Activated CD4-positive, alpha-beta T cell treated with anti-CD3 and anti-CD28 coated beads for 36 hours (primary cell): ENCODE data around the gene CMSS1. TPM values are rescaled to one million over a fixed set of nuclear protein-coding genes. Genes with fewer than 3 reads are reported as not detected.
A peak's percentile ranks its signal among the peaks of the same experiment; 100 is the strongest.

ENCODE experiments used
- ATAC-seq: fragments of 200-7000 bp; cut with Tn5 transposase; one replicate; pipeline ENCODE4 v1.10.0; 2021; ENCODE audit warnings: mild to moderate bottlenecking, moderate library complexity
- CTCF ChIA-PET: fragments of 350-600 bp; sonication (Branson Sonifier 250); formaldehyde crosslinking; loops from one replicate; lab custom pipeline; 2021; ENCODE audit warnings: antibody characterized with exemption; lab: Charles Lee
- POLR2A ChIA-PET: fragments of 350-600 bp; sonication (Branson Sonifier 250); formaldehyde crosslinking; loops from one replicate; lab custom pipeline; 2021; ENCODE audit warnings: antibody characterized with exemption, inconsistent platforms; lab: Charles Lee
- DNase-seq: peaks from one replicate; pipeline ENCODE4 v3.0.0-alpha.2; 2020
- H3K27ac Mint-ChIP-seq: one replicate; pipeline ENCODE4 v1.8.0; 2021; ENCODE audit warnings: mixed read lengths
- H3K27me3 Mint-ChIP-seq: one replicate; pipeline ENCODE4 v1.8.0; 2021; ENCODE audit warnings: mixed read lengths
- H3K36me3 Mint-ChIP-seq: one replicate; pipeline ENCODE4 v1.8.0; 2021; ENCODE audit warnings: low read depth, mixed read lengths
- H3K4me1 Mint-ChIP-seq: one replicate; pipeline ENCODE4 v1.8.0; 2021; ENCODE audit warnings: mixed read lengths
- H3K4me3 Mint-ChIP-seq: one replicate; pipeline ENCODE4 v1.8.0; 2021; ENCODE audit warnings: mild to moderate bottlenecking, moderate library complexity, mixed read lengths
- H3K9me3 Mint-ChIP-seq: one replicate; pipeline ENCODE4 v1.8.0; 2021; ENCODE audit warnings: low read depth, mixed read lengths
- intact Hi-C, 2 experiments: fragments of 100-400 bp; cut with DNase I in 1 of 2; cut with micrococcal nuclease in 1 of 2; formaldehyde crosslinking; loops; one replicate each; pipeline versions ENCODE4 v1.14.2 to v1.15.1; 2022 to 2024; cut with DNase I, micrococcal nuclease
- total RNA-seq, 2 experiments: library from RNA; stranded (reverse); gene quantifications; one replicate each; pipeline ENCODE4 v1.2.3, GENCODE V29; 2021

Gene CMSS1
- total RNA-seq, 2 experiments from 2014 or later = 94.0 to 96.3 TPM

- Mint-ChIP-seq H3K4me3 (peak overlapping the region; percentile 65), H3K27ac (no peak overlapping the region), H3K4me1 (peaks cover 21% of the 10 kb centered on the region), H3K9me3 (no peaks in the 10 kb centered on the region), H3K27me3 (peaks cover 4% of the 10 kb centered on the region), H3K36me3 (no peaks in the 10 kb centered on the region)
- peak; percentile 79 for DNase-seq
- ChIA-PET CTCF (no interaction called here), POLR2A (no interaction called here)
- intact Hi-C loops = loop anchor here in 1 of 2 experiments (1.0 kb wide), 1 partner anchor 58 kb away; no protein-coding TSS in a partner anchor
- peak; percentile 93 for ATAC-seq
Observed at GRCh38 chr3:99875929-99876841, 58.5 kb downstream of the CMSS1 start.

- H3K27me3 Mint-ChIP-seq = peaks cover 4% of the 10 kb centered on the region
- H3K4me3 Mint-ChIP-seq = no peak overlapping the region
- DNase-seq = no peak
- no peaks in the 10 kb centered on the region for H3K9me3 Mint-ChIP-seq
- H3K36me3 Mint-ChIP-seq = no peaks in the 10 kb centered on the region
- no peak overlapping the region for H3K27ac Mint-ChIP-seq
- intact Hi-C loops = no loop called here
- POLR2A ChIA-PET = no interaction called here
- CTCF ChIA-PET = interaction anchor here (1.2 kb wide), 1 partner anchor 46 kb away, joined by 3 read pairs; no protein-coding TSS in a partner anchor
- ATAC-seq = no peak
- H3K4me1 Mint-ChIP-seq = peaks cover 21% of the 10 kb centered on the region
Observed at GRCh38 chr3:99877031-99877579, 59.4 kb downstream of the CMSS1 start.

GRCh38 chr3:99878005-99878404 lies 60.3 kb downstream of the CMSS1 start:
- H3K27ac Mint-ChIP-seq = no peak overlapping the region
- H3K9me3 Mint-ChIP-seq = no peaks in the 10 kb centered on the region
- ATAC-seq (peak; percentile 23), DNase-seq (no peak)
- H3K27me3 Mint-ChIP-seq = peaks cover 4% of the 10 kb centered on the region
- H3K36me3 Mint-ChIP-seq = no peaks in the 10 kb centered on the region
- H3K4me3 Mint-ChIP-seq = no peak overlapping the region
- ChIA-PET CTCF (interaction anchor here (0.9 to 1.2 kb wide), 2 partner anchors 46 to 70 kb away, joined by 3 to 4 read pairs; no protein-coding TSS in a partner anchor), POLR2A (no interaction called here)
- intact Hi-C loops = no loop called here
- peaks cover 16% of the 10 kb centered on the region for H3K4me1 Mint-ChIP-seq

DNA sequence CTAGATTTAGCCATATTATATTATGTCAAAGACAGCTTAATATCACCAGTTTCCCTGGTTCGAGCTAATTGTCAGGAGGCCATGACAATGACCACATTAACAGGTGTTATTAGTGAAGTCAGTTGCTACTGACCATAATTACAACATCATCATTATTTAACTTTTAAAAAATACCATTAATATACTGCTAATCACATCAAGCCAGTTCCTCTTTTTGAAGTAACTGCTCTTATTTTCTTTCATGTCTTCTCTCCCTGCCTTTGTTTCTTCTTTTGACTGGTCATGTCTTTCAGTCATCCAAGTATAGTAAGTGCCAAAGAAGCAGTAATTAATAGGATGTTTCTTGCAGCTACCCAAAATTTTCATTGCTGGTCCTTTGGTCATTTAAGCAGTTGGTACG lies 61.6 kb downstream of the CMSS1 start:
- Mint-ChIP-seq H3K4me1 (peaks cover 25% of the 10 kb centered on the region), H3K4me3 (no peak overlapping the region), H3K27me3 (peaks cover 4% of the 10 kb centered on the region), H3K27ac (no peak overlapping the region), H3K9me3 (no peaks in the 10 kb centered on the region), H3K36me3 (no peaks in the 10 kb centered on the region)
- ATAC-seq = no peak
- CTCF ChIA-PET = no interaction called here
- no peak for DNase-seq
- POLR2A ChIA-PET = no interaction called here
- intact Hi-C loops = no loop called here

DNA sequence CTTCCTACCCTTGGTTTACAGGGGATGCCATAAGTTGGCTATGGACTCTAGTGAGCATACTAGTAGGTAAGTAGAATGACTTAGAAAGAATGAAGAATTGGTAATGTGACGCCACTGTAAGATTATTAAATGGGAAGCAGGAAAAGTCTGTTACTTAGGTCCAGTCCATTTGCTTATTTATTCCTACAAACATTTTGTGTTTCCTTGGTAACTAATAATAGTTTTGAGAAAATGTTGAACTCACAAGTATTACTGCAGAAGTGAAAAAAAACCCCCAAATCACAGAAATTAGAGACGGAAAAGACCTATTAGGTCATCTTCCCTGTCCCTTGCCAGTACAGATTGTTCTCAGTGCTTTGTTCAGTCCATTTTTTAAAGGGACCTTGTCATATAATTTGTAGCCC lies 63.5 kb downstream of the CMSS1 start:
- H3K27ac Mint-ChIP-seq = no peak overlapping the region
- H3K9me3 Mint-ChIP-seq = no peaks in the 10 kb centered on the region
- ChIA-PET POLR2A (no interaction called here), CTCF (no interaction called here)
- intact Hi-C loops = no loop called here
- H3K27me3 Mint-ChIP-seq = peaks cover 4% of the 10 kb centered on the region
- H3K4me1 Mint-ChIP-seq = peaks cover 29% of the 10 kb centered on the region
- no peak overlapping the region for H3K4me3 Mint-ChIP-seq
- ATAC-seq (no peak), DNase-seq (no peak)
- peaks cover 2% of the 10 kb centered on the region for H3K36me3 Mint-ChIP-seq

DNA sequence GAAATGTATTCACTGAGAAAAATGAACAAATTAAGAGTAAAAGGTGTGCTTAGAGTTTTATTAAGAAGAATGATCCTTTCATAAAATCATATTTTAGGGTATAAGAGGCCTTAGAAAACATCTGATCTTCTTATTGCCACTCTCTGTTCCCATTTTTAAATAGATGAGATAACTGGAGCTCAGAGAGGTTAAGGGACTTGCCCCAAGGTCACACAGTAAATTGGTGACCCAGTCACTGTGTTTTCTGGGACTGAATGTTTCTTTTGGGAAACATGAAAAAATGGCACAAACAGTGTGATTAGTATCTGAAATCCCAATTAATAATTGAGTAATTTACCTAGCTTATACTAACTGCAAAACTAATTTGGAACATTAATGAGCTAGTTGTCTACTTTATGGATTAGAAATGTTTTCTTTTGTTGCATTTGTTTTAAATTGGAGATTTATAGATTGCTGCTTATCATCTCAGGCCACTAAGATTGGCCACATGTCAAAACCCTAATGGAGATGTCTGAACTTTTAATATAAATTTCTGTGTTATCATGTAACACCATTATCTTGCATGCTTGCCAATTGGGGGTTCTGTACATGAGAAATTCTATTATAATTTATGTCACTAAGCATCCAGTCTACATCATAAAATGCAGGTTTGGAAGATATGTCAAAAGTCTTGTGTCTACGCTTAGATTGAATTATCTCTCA lies 64.9 kb downstream of the CMSS1 start:
- ChIA-PET CTCF (interaction anchor here (0.6 to 1.5 kb wide), 2 partner anchors 10 to 146 kb away, joined by 3 to 6 read pairs; no protein-coding TSS in a partner anchor), POLR2A (no interaction called here)
- Mint-ChIP-seq H3K4me1 (peaks cover 26% of the 10 kb centered on the region), H3K27me3 (no peaks in the 10 kb centered on the region), H3K4me3 (no peak overlapping the region), H3K36me3 (peaks cover 2% of the 10 kb centered on the region), H3K27ac (no peak overlapping the region), H3K9me3 (no peaks in the 10 kb centered on the region)
- ATAC-seq (no peak), DNase-seq (no peak)
- intact Hi-C loops = no loop called here

DNA sequence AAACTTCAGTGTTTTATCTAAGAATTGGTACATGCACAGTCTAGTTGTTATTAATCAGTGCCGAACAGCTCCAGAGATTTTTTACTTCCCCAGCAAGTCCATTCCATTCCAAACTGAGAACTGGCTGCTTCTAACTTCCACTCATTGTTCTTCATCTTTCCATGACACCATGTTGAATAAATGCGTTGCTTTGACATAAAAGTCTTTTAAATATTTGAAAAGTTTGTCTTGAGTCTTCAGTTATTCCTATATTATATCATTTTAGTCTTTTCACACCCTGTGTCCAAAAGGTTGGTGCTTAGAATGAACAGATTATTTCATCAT lies 65.4 kb downstream of the CMSS1 start:
- intact Hi-C loops = no loop called here
- Mint-ChIP-seq H3K36me3 (peaks cover 2% of the 10 kb centered on the region), H3K9me3 (no peaks in the 10 kb centered on the region), H3K4me1 (peaks cover 21% of the 10 kb centered on the region), H3K27ac (no peak overlapping the region), H3K27me3 (no peaks in the 10 kb centered on the region), H3K4me3 (no peak overlapping the region)
- DNase-seq (no peak), ATAC-seq (no peak)
- ChIA-PET POLR2A (no interaction called here), CTCF (interaction anchor here (1.5 kb wide), 1 partner anchor 9 kb away, joined by 6 read pairs; no protein-coding TSS in a partner anchor)

DNA sequence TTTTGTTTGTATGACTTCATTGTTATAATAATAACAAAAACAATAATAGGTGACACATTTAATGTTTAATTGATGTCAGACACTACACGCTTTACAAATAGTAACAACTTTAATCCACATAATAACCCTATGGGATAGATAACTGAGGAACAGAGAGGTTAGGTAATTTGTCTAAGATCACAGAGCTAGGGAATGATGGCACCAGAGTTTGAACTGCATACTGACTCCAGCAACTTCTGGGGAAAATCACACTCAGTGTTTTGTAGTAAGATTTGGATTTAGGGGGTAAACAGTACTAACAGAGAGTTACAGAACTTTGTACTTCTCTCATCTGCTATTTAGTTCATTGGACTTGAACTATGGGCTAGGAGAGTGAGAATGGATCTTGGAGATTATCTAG lies 66.0 kb downstream of the CMSS1 start:
- H3K9me3 Mint-ChIP-seq = no peaks in the 10 kb centered on the region
- H3K4me1 Mint-ChIP-seq = peaks cover 19% of the 10 kb centered on the region
- no peak overlapping the region for H3K4me3 Mint-ChIP-seq
- peaks cover 2% of the 10 kb centered on the region for H3K36me3 Mint-ChIP-seq
- POLR2A ChIA-PET = no interaction called here
- intact Hi-C loops = no loop called here
- no peak for ATAC-seq
- DNase-seq = no peak
- H3K27me3 Mint-ChIP-seq = no peaks in the 10 kb centered on the region
- no peak overlapping the region for H3K27ac Mint-ChIP-seq
- CTCF ChIA-PET = interaction anchor here (1.5 kb wide), 1 partner anchor 8 kb away, joined by 6 read pairs; no protein-coding TSS in a partner anchor

DNA sequence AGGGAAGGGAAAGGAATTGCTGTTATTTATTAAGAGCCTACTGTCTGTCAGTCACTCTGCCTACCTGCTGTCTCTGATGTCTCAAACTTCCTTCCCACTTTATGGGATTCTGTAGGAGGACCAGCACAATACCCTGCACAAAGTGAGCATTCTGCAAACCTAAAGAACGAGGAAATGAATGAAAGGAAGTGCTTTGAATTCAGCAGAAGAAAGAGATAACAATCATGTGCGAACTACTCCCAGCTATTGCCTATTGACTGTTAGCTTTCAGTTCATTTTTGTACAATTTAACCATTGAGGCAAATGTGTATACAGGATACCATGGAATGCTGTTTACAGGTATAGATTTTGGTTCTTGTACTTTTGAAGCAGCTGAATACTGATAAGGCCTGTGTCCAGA lies 66.8 kb downstream of the CMSS1 start:
- Mint-ChIP-seq H3K9me3 (no peaks in the 10 kb centered on the region), H3K27ac (no peak overlapping the region), H3K4me3 (no peak overlapping the region), H3K4me1 (peaks cover 19% of the 10 kb centered on the region), H3K36me3 (peaks cover 2% of the 10 kb centered on the region), H3K27me3 (no peaks in the 10 kb centered on the region)
- CTCF ChIA-PET = no interaction called here
- intact Hi-C loops = no loop called here
- DNase-seq (no peak), ATAC-seq (no peak)
- POLR2A ChIA-PET = no interaction called here

DNA sequence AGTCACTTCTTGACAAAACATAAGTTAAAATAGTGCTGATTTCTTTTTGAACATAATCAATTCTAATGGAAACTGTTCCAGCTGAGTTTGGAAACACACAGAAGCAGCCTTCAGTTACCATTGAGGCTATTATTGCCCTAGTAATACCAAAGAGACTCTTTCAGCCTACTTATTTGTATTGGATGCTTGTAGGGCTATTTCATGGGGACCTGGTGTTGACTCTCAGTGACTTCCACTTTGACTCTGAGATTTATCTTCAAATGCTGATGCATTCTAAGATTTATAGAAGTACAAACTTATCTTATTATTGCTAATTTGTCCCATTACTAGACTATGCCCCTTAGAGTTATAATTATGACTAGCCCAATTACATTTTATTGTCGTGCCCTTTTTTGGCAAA lies 67.4 kb downstream of the CMSS1 start:
- H3K27ac Mint-ChIP-seq = no peak overlapping the region
- no peaks in the 10 kb centered on the region for H3K9me3 Mint-ChIP-seq
- ATAC-seq (no peak), DNase-seq (no peak)
- H3K27me3 Mint-ChIP-seq = no peaks in the 10 kb centered on the region
- H3K36me3 Mint-ChIP-seq = peaks cover 2% of the 10 kb centered on the region
- H3K4me1 Mint-ChIP-seq = peaks cover 19% of the 10 kb centered on the region
- intact Hi-C loops = no loop called here
- POLR2A ChIA-PET = no interaction called here
- CTCF ChIA-PET = no interaction called here
- H3K4me3 Mint-ChIP-seq = no peak overlapping the region

DNA sequence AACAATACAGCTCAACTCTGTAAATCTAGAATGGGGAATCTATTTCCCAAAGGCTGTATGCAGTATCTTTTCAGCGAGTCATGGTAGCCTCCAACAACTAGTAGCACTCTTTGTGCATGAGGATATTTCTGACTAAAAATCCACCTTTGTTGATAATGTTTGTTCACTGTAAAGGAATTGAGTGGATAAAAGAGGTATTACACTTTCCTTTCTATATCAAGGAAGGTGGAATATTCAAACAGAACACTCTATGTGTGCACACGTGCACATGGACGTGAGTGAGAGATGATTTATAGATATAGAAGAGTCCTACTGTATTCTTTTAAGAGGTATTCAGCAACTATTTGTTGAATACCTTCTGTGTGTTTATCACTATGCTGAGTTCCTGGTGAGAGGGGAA lies 68.2 kb downstream of the CMSS1 start:
- H3K4me3 Mint-ChIP-seq = no peak overlapping the region
- H3K27me3 Mint-ChIP-seq = no peaks in the 10 kb centered on the region
- no peak overlapping the region for H3K27ac Mint-ChIP-seq
- intact Hi-C loops = no loop called here
- H3K9me3 Mint-ChIP-seq = no peaks in the 10 kb centered on the region
- ATAC-seq (no peak), DNase-seq (no peak)
- POLR2A ChIA-PET = no interaction called here
- H3K4me1 Mint-ChIP-seq = peaks cover 19% of the 10 kb centered on the region
- H3K36me3 Mint-ChIP-seq = peaks cover 2% of the 10 kb centered on the region
- CTCF ChIA-PET = interaction anchor here (0.6 kb wide), 1 partner anchor 12 kb away, joined by 6 read pairs; no protein-coding TSS in a partner anchor
